KMS-11 (cell line): Measurements from ENCODE around the gene HAUS3.
"Not testable (repeated sequence)": the region's sequence is repeated elsewhere in the genome, so short reads cannot be mapped to it uniquely, and the experiment has no call there.

Experiments
- H2AFZ ChIP-seq: fragments of 200-600 bp; sonication (generic); 2 replicates; pipeline ENCODE4 v1.6.1; 2016; ENCODE audit warnings: antibody characterized with exemption, mixed run types, low read depth
- H3K27ac ChIP-seq: fragments of 200-600 bp; sonication (generic); 2 replicates; pipeline ENCODE4 v1.6.1; 2016; ENCODE audit warnings: mild to moderate bottlenecking, mixed run types
- H3K27me3 ChIP-seq: fragments of 200-600 bp; sonication (generic); 2 replicates; pipeline ENCODE4 v1.6.1; 2017; ENCODE audit warnings: mild to moderate bottlenecking, low read depth, mixed run types, moderate library complexity; ENCODE audit not compliant: insufficient read depth
- H3K36me3 ChIP-seq: fragments of 200-600 bp; sonication (generic); 2 replicates; pipeline ENCODE4 v1.6.1; 2017; ENCODE audit warnings: mild to moderate bottlenecking, mixed run types; ENCODE audit not compliant: insufficient read depth
- H3K4me1 ChIP-seq: fragments of 200-600 bp; sonication (generic); 2 replicates; pipeline ENCODE4 v1.6.1; 2016; ENCODE audit warnings: mild to moderate bottlenecking, low read depth, mixed run types; ENCODE audit not compliant: poor library complexity, severe bottlenecking
- H3K4me2 ChIP-seq: fragments of 200-600 bp; sonication (generic); 2 replicates; pipeline ENCODE4 v1.7.0; 2016; ENCODE audit warnings: mild to moderate bottlenecking, mixed run types
- H3K4me3 ChIP-seq: fragments of 200-600 bp; sonication (generic); IDR thresholded peaks from 2 replicates; pipeline ENCODE4 v1.6.1; 2017; ENCODE audit warnings: low read depth, low read length, mixed read lengths; ENCODE audit not compliant: insufficient read depth
- H3K79me2 ChIP-seq: fragments of 200-600 bp; sonication (generic); 2 replicates; pipeline ENCODE4 v1.6.1; 2016; ENCODE audit warnings: low read depth, mixed run types; ENCODE audit not compliant: insufficient read depth
- H3K9ac ChIP-seq: fragments of 200-600 bp; sonication (generic); 2 replicates; pipeline ENCODE4 v1.6.1; 2016; ENCODE audit warnings: mild to moderate bottlenecking, mixed run types
- H4K20me1 ChIP-seq: fragments of 200-600 bp; sonication (generic); 2 replicates; pipeline ENCODE4 v1.6.1; 2016; ENCODE audit warnings: mild to moderate bottlenecking, mixed run types; ENCODE audit not compliant: insufficient read depth
- CTCF ChIP-seq: fragments of 200-600 bp; sonication (generic); conservative IDR thresholded peaks from 2 replicates; pipeline ENCODE4 v1.6.1; 2017; ENCODE audit warnings: low read depth, mild to moderate bottlenecking, antibody characterized with exemption, low read length, moderate library complexity, mixed read lengths

Gene HAUS3

GRCh38 chr4:2276581-2277325 is 34.8 kb upstream of the HAUS3 start:
- TF ChIP-seq CTCF: no peak
- no peak overlapping the region for H3K27ac ChIP-seq
- no peaks in the 10 kb centered on the region for H3K79me2 ChIP-seq
- H3K4me1 ChIP-seq: no peaks in the 10 kb centered on the region
- no peaks in the 10 kb centered on the region for H3K27me3 ChIP-seq
- H3K4me3 ChIP-seq: no peak overlapping the region
- H2AFZ ChIP-seq: no peak overlapping the region
- no peak overlapping the region for H3K9ac ChIP-seq
- H3K4me2 ChIP-seq: no peak overlapping the region
- H4K20me1 ChIP-seq: no peaks in the 10 kb centered on the region
- no peaks in the 10 kb centered on the region for H3K36me3 ChIP-seq

GRCh38 chr4:2275546-2276251 is 33.8 kb upstream of the HAUS3 start:
- no peaks in the 10 kb centered on the region for H3K79me2 ChIP-seq
- H3K36me3 ChIP-seq: no peaks in the 10 kb centered on the region
- H3K4me2 ChIP-seq: no peak overlapping the region
- no peak for TF ChIP-seq CTCF
- no peak overlapping the region for H3K9ac ChIP-seq
- H3K4me1 ChIP-seq: no peaks in the 10 kb centered on the region
- H3K27ac ChIP-seq: no peak overlapping the region
- no peaks in the 10 kb centered on the region for H4K20me1 ChIP-seq
- H3K4me3 ChIP-seq: no peak overlapping the region
- no peaks in the 10 kb centered on the region for H3K27me3 ChIP-seq
- no peak overlapping the region for H2AFZ ChIP-seq

- not testable (repeated sequence) for H3K27ac ChIP-seq, H2AFZ ChIP-seq, H3K27me3 ChIP-seq, H3K4me2 ChIP-seq, H3K9ac ChIP-seq, H3K4me1 ChIP-seq, H3K79me2 ChIP-seq, H3K4me3 ChIP-seq, H3K36me3 ChIP-seq, H4K20me1 ChIP-seq
Observed at GRCh38 chr4:2275044-2275397, 33.1 kb upstream of the HAUS3 start.

GRCh38 chr4:2274320-2275043 is 32.6 kb upstream of the HAUS3 start:
- no peak for TF ChIP-seq CTCF
- Histone ChIP-seq H3K4me3 (no peak overlapping the region), H4K20me1 (no peaks in the 10 kb centered on the region), H3K79me2 (no peaks in the 10 kb centered on the region), H3K27ac (no peak overlapping the region), H3K4me2 (no peak overlapping the region), H3K4me1 (no peaks in the 10 kb centered on the region), H2AFZ (no peak overlapping the region), H3K36me3 (no peaks in the 10 kb centered on the region), H3K27me3 (no peaks in the 10 kb centered on the region), H3K9ac (no peak overlapping the region)
